GM21390 (cell line): ENCODE measurements around the gene CER1.

Source experiments
- ATAC-seq: cut with Tn5 transposase; IDR thresholded peaks from one replicate; pipeline ENCODE4 v1.9.1; 2021; ENCODE audit not compliant: unreplicated experiment

CER1 gene, protein sequence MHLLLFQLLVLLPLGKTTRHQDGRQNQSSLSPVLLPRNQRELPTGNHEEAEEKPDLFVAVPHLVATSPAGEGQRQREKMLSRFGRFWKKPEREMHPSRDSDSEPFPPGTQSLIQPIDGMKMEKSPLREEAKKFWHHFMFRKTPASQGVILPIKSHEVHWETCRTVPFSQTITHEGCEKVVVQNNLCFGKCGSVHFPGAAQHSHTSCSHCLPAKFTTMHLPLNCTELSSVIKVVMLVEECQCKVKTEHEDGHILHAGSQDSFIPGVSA

GRCh38 chr9:14722391-14723035 lies at the start of gene CER1:
TSS of gene CER1 (minus strand) at chr9:14722733. CDS start at chr9:14722672, 61 bp downstream.
- no peak for ATAC-seq

- ATAC-seq, result no peak
Observed at GRCh38 chr9:14770592-14770991, 48.1 kb upstream of the CER1 start.

GRCh38 chr9:14769230-14769571 lies 46.7 kb upstream of the CER1 start:
- ATAC-seq, result no peak

DNA sequence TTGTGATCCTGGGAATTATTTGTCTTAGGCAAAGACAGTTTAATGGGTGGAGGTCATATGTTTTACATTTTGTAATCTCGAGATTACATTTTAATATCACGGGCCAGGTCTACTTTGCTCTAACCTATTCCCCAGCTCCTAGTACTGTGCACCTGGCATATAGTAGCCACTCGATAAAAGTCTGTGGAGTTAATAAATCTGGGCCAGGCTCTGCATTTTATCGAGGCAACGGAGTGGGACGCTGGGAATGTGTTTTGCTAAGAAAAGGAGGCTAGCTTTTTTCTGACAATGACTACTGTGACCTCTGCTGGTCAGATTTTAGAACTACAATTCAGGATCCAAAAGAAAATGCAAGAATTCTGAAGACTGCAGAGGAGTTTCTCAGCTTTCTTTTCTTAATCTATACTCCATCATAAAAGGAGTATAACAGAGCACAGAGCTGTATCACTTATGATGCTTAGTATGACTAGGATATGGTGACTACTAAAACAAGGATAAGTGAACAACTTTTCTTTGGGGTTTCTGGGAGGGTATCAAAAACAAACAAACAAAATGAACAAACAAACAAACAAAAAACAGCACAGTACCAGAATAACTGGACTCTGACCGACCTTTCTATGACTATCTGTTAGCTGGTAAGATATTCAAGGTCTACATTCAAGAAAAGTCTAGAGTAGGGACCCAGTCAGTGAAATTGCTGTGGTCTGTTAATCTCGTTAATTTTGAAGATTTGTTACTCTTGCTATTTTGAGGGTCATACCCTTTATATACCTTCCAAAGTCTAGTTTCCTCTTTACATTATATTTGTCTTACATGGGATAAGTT lies 46.1 kb upstream of the CER1 start:
- ATAC-seq, result no peak

DNA sequence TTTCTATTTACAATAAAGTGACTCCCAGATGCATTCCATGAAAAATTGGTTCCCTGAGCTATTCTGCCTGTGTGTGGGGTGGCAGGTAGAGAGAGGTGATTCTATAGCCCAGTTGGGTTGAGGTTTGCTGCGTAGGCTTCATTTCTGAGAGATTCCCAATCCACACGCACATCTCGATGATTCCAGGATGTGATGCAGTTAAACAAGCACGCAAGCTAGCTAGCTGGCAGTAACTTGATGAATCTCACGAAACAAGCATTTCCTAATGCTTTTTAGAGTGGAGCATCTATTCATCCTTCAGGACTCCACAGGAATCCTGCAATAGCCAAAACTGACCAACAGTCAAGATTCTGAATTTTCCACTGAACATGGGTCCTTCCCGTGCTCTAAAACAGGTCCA lies 43.8 kb upstream of the CER1 start:
- ATAC-seq, result no peak

GRCh38 chr9:14761584-14761983 lies 39.1 kb upstream of the CER1 start:
- no peak for ATAC-seq

GRCh38 chr9:14760060-14760459 lies 37.5 kb upstream of the CER1 start:
- no peak for ATAC-seq

DNA sequence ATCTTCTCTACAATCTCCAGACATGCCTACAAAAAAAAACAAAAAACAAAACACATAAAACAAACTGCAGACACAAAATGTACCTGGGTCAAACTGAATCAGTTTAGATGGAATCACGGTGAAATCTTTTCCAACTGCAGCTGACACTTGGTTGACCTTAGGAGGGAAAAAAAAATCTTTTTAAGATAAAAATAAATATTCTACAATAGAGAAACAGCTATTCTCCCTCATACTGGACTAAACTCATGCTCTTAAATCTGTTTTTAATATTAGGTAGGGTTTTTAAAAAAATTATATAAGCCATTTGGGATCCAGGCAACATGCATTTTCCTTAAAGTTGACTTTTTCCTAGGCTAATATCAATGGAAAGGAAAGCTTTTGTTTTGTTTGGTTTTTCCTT lies 33.8 kb upstream of the CER1 start:
- ATAC-seq, result no peak

DNA sequence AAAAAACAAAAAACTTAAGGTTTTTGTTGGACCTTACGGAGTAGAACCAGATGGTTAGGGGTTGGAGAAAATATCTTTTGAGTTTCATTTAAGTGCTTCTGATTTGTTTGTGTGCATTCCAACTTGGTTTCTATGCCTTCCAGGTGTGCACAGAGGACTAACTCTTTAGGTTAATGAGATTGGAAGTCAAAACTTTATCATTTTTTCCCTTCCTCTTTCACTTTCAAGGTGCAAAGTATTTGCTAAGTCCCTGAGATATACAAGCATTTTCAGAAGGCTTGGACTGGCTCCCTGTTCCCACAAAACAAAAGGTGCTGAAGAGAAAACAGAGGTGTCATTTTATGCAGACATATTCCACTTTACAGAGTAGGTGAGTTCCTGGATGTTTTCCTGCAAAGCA lies 30.3 kb upstream of the CER1 start:
- ATAC-seq, result peak; percentile 65

GRCh38 chr9:14752271-14752670 lies 29.7 kb upstream of the CER1 start:
- no peak for ATAC-seq

GRCh38 chr9:14750821-14751220 lies 28.3 kb upstream of the CER1 start:
- no peak for ATAC-seq

DNA sequence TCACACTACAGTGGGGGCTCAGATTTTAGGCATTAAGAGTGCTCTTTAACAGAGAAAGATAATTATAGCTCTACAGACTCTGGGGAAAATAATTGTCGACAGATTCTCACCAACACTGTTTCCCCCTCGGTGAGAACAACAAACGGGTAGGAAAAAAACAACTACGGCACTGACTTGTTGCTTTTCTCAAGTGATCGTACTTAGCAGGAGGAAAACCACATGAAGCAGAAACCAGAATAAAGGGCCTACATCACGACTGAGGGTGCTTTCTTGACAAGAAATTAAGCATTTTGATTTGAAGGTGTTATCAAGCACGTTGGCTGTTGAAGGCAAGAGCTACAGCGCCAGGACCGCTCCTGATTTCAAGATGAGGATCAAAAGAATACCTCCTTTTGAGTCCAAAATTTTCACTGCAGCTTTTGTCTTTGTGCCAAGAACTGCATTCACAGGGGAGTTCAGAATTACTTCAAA lies 27.2 kb upstream of the CER1 start:
- ATAC-seq, result no peak

- no peak for ATAC-seq
Observed at GRCh38 chr9:14748373-14748772, 25.8 kb upstream of the CER1 start.

- no peak for ATAC-seq
Observed at GRCh38 chr9:14747111-14747510, 24.6 kb upstream of the CER1 start.

GRCh38 chr9:14746626-14747025 lies 24.1 kb upstream of the CER1 start:
- no peak for ATAC-seq

GRCh38 chr9:14744768-14745167 lies 22.2 kb upstream of the CER1 start:
- no peak for ATAC-seq

DNA sequence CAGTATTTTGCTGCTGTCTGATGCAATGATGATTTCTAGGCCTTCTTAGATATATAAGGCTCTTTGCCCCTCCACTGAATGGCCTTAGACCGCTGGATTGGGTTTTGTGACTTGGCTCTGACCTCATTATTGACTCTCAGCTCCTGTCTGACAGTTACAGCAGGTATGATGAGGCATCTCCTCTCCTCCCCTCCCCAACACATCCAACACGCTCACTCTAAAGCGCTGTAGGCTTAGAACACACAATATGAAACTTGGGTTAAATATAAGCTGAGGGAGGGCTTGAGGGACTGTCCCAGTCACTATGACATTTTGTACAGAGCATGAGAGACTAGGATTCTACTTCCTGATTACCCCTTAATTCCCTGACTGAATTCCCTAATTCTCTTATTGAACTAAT lies 18.8 kb upstream of the CER1 start:
- no peak for ATAC-seq

DNA sequence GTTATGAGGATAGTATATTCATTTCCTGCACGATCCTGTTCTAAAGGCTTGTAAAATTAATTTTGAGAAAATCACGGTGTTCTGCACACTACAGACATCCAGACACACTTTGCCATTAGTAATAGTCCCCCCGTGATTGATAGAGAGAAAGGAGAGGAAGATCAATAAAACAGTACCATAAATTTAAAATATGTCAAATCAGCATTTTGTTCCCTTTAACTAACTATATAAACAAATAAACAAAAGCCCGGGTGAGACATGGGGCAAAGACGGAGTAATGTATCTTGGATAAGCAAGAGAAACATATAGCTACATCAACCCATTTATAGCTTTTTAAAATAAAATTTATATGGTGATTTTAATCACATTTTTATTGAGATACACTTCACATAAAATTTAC lies 10.6 kb upstream of the CER1 start:
- ATAC-seq, result no peak

GRCh38 chr9:14731294-14731981 lies 8.9 kb upstream of the CER1 start:
- no peak for ATAC-seq

GRCh38 chr9:14730461-14730898 lies 7.9 kb upstream of the CER1 start:
- ATAC-seq, result no peak

DNA sequence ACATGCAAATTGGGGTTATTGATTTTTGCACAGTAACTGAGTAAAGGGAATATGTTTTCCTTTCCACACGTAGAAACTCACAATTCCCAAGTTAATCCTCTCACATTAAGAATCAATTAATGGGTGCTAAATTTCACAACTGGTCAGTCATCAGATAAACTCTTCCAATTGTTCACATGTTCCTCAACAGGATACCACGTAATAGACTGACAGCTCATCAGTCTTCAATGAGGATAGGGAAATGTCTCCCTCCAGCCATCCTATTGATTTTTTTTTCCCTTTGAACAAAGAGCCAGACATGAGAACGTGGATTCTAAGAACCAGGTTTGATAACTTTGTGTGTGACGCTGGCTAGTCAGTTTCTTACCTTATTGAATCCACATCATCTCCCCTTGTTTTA lies 768 bp upstream of the CER1 start:
- ATAC-seq, result no peak
